SH-SY5Y (cell line): ENCODE results near the gene PGR.

Experiments used
- GATA2 ChIP-seq: IDR thresholded peaks from 2 replicates; pipeline ENCODE4 v1.6.1; 2011; ENCODE audit warnings: mild to moderate bottlenecking, low read depth, low read length
- GATA3 ChIP-seq: IDR thresholded peaks from 2 replicates; pipeline ENCODE4 v1.6.1; 2011; ENCODE audit warnings: low read depth, mild to moderate bottlenecking, low read length, moderate library complexity

DNA sequence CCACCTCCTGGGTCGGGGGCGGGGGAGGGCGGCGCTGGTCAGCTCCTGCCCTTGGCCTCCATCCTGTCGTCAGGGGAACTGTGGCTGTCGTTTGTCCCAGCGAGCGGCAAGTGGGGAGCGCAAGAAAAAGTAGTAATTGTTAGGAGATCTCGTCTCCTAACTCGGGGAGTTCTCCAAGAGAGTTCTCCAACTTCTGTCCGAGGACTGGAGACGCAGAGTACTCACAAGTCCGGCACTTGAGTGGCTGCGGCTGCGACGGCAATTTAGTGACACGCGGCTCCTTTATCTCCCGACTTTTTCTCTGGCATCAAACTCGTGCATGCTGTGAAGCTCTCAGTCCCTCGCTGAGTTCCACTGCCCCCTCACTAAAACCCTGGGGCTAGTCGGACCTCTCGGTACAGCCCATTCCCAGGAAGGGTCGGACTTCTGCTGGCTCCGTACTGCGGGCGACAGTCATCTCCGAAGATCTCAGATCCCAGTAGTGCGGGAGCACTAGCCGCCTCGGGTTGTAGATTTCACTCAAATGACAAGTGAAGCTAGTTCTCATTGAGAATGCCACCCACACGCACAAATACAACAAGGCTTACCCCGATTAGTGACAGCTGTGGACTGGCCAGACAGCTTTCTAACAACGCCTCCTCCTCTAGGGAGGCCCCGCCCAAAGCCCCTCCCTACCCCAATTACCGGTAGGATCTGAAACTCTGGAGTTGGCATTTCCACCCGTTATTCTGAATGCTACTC, at the start of gene PGR:
- TF ChIP-seq GATA3 = no peak
- TF ChIP-seq GATA2 = no peak
